B cell (primary cell): ENCODE data around the gene ITGB2. TPM values are rescaled to one million over a fixed set of nuclear protein-coding genes. Genes with fewer than 3 reads are reported as not detected.

ENCODE experiments used
- ATAC-seq: fragments of 200-7000 bp; cut with Tn5 transposase; one replicate; pipeline ENCODE4 v1.10.0; 2021; ENCODE audit warnings: low read depth, mild to moderate bottlenecking, moderate number of reproducible peaks, moderate library complexity
- CTCF ChIA-PET: fragments of 350-600 bp; sonication (Branson Sonifier 250); formaldehyde crosslinking; loops from one replicate; lab custom pipeline; 2021; ENCODE audit warnings: antibody characterized with exemption, inconsistent platforms; lab: Charles Lee
- POLR2A ChIA-PET: fragments of 350-600 bp; sonication (Branson Sonifier 250); formaldehyde crosslinking; loops from one replicate; lab custom pipeline; 2021; ENCODE audit warnings: antibody characterized with exemption; lab: Charles Lee
- DNase-seq: peaks from one replicate; pipeline ENCODE4 v3.0.0; 2013
- H2AFZ ChIP-seq: 2 replicates; pipeline ENCODE4 v1.6.1; 2012; ENCODE audit warnings: mild to moderate bottlenecking, low read depth, low read length; ENCODE audit not compliant: insufficient read depth, poor library complexity, severe bottlenecking
- H3K27ac ChIP-seq, 2 donors: 1 replicate in 1 of 2; 2 replicates in 1 of 2; pipeline ENCODE4 v1.5.1; 2012 to 2013; ENCODE audit warnings: low read length in 2 of 2, mild to moderate bottlenecking in 2 of 2, moderate library complexity in 1 of 2
- H3K27me3 ChIP-seq, 4 experiments: fragments of 200-600 bp in 1 of 4; sonication (generic) in 1 of 4; replicated peaks in 1 of 4; 1 replicate in 2 of 4; 2 replicates in 2 of 4; pipeline versions ENCODE4 v1.6.1 to v1.7.0; 2013 to 2016; ENCODE audit warnings: low read length in 3 of 4, mild to moderate bottlenecking in 2 of 4, mixed read lengths in 1 of 4, moderate library complexity in 1 of 4; ENCODE audit not compliant: insufficient read depth in 4 of 4, control insufficient read depth in 3 of 4; ENCODE audit errors: control extremely low read depth in 1 of 4
- H3K36me3 ChIP-seq, 2 experiments: replicated peaks in 1 of 2; 1 replicate in 1 of 2; 2 replicates in 1 of 2; pipeline versions ENCODE4 v1.6.1 to v1.7.1; 2013; ENCODE audit warnings: low read length in 1 of 2; ENCODE audit not compliant: insufficient read depth in 2 of 2, control insufficient read depth in 1 of 2; ENCODE audit errors: control extremely low read depth in 1 of 2, extremely low read depth in 1 of 2
- H3K4me1 ChIP-seq, 2 donors: fragments of 200-600 bp in 1 of 2; sonication (generic) in 1 of 2; 1 replicate in 1 of 2; 2 replicates in 1 of 2; pipeline versions ENCODE4 v1.5.1 to v1.6.1; 2013 to 2017; ENCODE audit warnings: low read length in 2 of 2; ENCODE audit not compliant: control insufficient read depth in 2 of 2, insufficient read depth in 2 of 2
- H3K4me2 ChIP-seq: replicated peaks from 2 replicates; pipeline ENCODE3; 2012; ENCODE audit warnings: mild to moderate bottlenecking, low read depth, low read length; ENCODE audit not compliant: poor library complexity, severe bottlenecking
- H3K4me3 ChIP-seq, 5 experiments: fragments of 200-600 bp in 1 of 5; sonication (generic) in 1 of 5; 1 replicate in 3 of 5; 2 replicates in 2 of 5; pipeline versions ENCODE4 v1.5.1 to v1.7.0; 2011 to 2016; ENCODE audit warnings: low read length in 4 of 5, mild to moderate bottlenecking in 4 of 5, low read depth in 2 of 5, control low read depth in 1 of 5, moderate library complexity in 1 of 5; ENCODE audit not compliant: insufficient read depth in 1 of 5; ENCODE audit errors: control extremely low read depth in 1 of 5, extremely low read depth in 1 of 5
- H3K79me2 ChIP-seq: fragments of 200-600 bp; sonication (generic); one replicate; pipeline ENCODE4 v1.6.0; 2016; ENCODE audit warnings: low read length; ENCODE audit not compliant: control insufficient read depth, insufficient read depth
- H3K9ac ChIP-seq: fragments of 200-600 bp; sonication (generic); 2 replicates; pipeline ENCODE4 v1.6.1; 2017; ENCODE audit warnings: mild to moderate bottlenecking, low read length, moderate library complexity
- H3K9me3 ChIP-seq, 3 donors: one replicate each; pipeline versions ENCODE4 v1.6.1 to v1.7.1; 2013; ENCODE audit warnings: low read length in 2 of 3; ENCODE audit not compliant: control insufficient read depth in 2 of 3, insufficient read depth in 1 of 3; ENCODE audit errors: control extremely low read depth in 1 of 3
- H4K20me1 ChIP-seq: 2 replicates; pipeline ENCODE4 v1.6.0; 2012; ENCODE audit warnings: mild to moderate bottlenecking, low read length; ENCODE audit not compliant: insufficient read depth, control insufficient read depth, poor library complexity, severe bottlenecking
- H3K27ac Mint-ChIP-seq: one replicate; pipeline ENCODE4 v1.8.0; 2021; ENCODE audit warnings: mixed read lengths
- H3K27me3 Mint-ChIP-seq: one replicate; pipeline ENCODE4 v1.8.0; 2021; ENCODE audit warnings: mixed read lengths
- H3K4me1 Mint-ChIP-seq: one replicate; pipeline ENCODE4 v1.8.0; 2021; ENCODE audit warnings: mixed read lengths
- H3K4me3 Mint-ChIP-seq: one replicate; pipeline ENCODE4 v1.8.0; 2021; ENCODE audit warnings: mixed read lengths
- H3K9me3 Mint-ChIP-seq: one replicate; pipeline ENCODE4 v1.8.0; 2022; ENCODE audit warnings: mixed read lengths; ENCODE audit not compliant: insufficient read depth
- CTCF ChIP-seq: fragments of 200-600 bp; IDR thresholded peaks from one replicate; pipeline ENCODE4 v1.8.0; 2022; ENCODE audit warnings: antibody characterized with exemption, mild to moderate bottlenecking
- EZH2 ChIP-seq: IDR thresholded peaks from 2 replicates; pipeline ENCODE4 v1.6.1; 2012; ENCODE audit warnings: borderline replicate concordance, low read depth, mild to moderate bottlenecking, moderate library complexity, low read length; ENCODE audit not compliant: insufficient read depth, poor library complexity, severe bottlenecking
- WGBS: methylation state at CpG from one replicate; pipeline ENCODE4 v1.1.5; 2013; ENCODE audit warnings: missing lambda C conversion rate; ENCODE audit not compliant: insufficient coverage; 5-methylcytosine and 5-hydroxymethylcytosine counted together
- intact Hi-C: fragments of 100-400 bp; cut with micrococcal nuclease; formaldehyde crosslinking; loops from one replicate; pipeline ENCODE4 v1.10.0; 2022
- polyA plus RNA-seq: library from polyadenylated mRNA; depleted of rRNA; stranded (reverse); fragments of >200 nt; gene quantifications from 2 replicates; pipeline ENCODE4 v1.2.3, GENCODE V29; 2012
- total RNA-seq, 2 donors: library from RNA; stranded (reverse); fragments of 120-200 nt in 1 of 2; gene quantifications; 1 replicate in 1 of 2; 2 replicates in 1 of 2; pipeline versions ENCODE4 v1.2.3 to v1.2.4, GENCODE V29; 2013 to 2022

Gene ITGB2
- total and polyA plus RNA-seq, 2 donors (not counting 1 experiment from before 2014, with no cell fraction given): 102 to 368 TPM

- Histone ChIP-seq H3K36me3 (peaks cover 0 to 2% of the 10 kb centered on the region in 2 experiments), H3K27ac (peak overlapping the region; percentile 80 to 93), H4K20me1 (peaks cover 36% of the 10 kb centered on the region), H3K79me2 (peaks cover 44% of the 10 kb centered on the region), H3K9me3 (peaks cover 0 to 3% (median 0%) of the 10 kb centered on the region in 3 donors), H3K4me1 (peaks cover 49 to 58% of the 10 kb centered on the region in 2 donors), H3K4me2 (peak overlapping the region; percentile 98), H3K9ac (peak overlapping the region; percentile 68), H2AFZ (peak overlapping the region; percentile 80), H3K4me3 (peak overlapping the region; percentile 73 to 92 (median 81)), H3K27me3 (no peaks in the 10 kb centered on the region)
- WGBS: under 1% methylated on average over 18 of the region's 20 CpGs
- DNase-seq (no peak), ATAC-seq (no peak)
- no peaks in the 10 kb centered on the region for H3K27me3 Mint-ChIP-seq
- ChIA-PET CTCF (interaction anchor here (1.0 to 4.6 kb wide), 9 partner anchors 20 to 418 kb away, joined by 3 to 38 read pairs (median 12); partner anchors contain the start of gene UBE2G2), POLR2A (interaction anchor here (0.6 to 2.0 kb wide), 9 partner anchors 9 to 604 kb away, joined by 3 to 25 read pairs (median 4); partner anchors contain the start of gene SUMO3)
- H3K4me3 Mint-ChIP-seq: peak overlapping the region; percentile 92
- no peaks in the 10 kb centered on the region for H3K9me3 Mint-ChIP-seq
- intact Hi-C loops: loop anchor here (1.0 to 10.0 kb wide), 5 partner anchors 19 to 859 kb away; partner anchors contain the start of genes TRAPPC10 and UBE2G2
- H3K27ac Mint-ChIP-seq: peak overlapping the region; percentile 98
- TF ChIP-seq EZH2: no peak
- peaks cover 59% of the 10 kb centered on the region for H3K4me1 Mint-ChIP-seq
These were observed 46.5 kb downstream of the ITGB2 start for GRCh38 chr21:44874240-44874496.

GRCh38 chr21:44873356-44874239 is 47.1 kb downstream of the ITGB2 start, which contains the start of gene PTTG1IP:
Gene PTTG1IP, minus strand, starts transcription at chr21:44873690. Its CDS starts 74 bp downstream, at chr21:44873616.
- Histone ChIP-seq H4K20me1 (peaks cover 42% of the 10 kb centered on the region), H3K9me3 (peaks cover 0 to 3% (median 0%) of the 10 kb centered on the region in 3 donors), H3K4me3 (peak within 1 kb of the TSS; percentile 73 to 92 (median 81)), H3K4me1 (peaks cover 50 to 56% of the 10 kb centered on the region in 2 donors), H3K4me2 (peak within 1 kb of the TSS; percentile 98), H3K79me2 (peaks cover 50% of the 10 kb centered on the region), H2AFZ (peak within 1 kb of the TSS; percentile 80), H3K27me3 (no peaks in the 10 kb centered on the region), H3K27ac (peak within 1 kb of the TSS; percentile 80 to 93), H3K9ac (peak within 1 kb of the TSS; percentile 68), H3K36me3 (peaks cover 0 to 2% of the 10 kb centered on the region in 2 experiments)
- CTCF ChIA-PET: interaction anchor here (0.8 to 4.6 kb wide), 12 partner anchors 10 to 419 kb away, joined by 3 to 38 read pairs (median 5); partner anchors contain the start of gene UBE2G2
- Mint-ChIP-seq H3K27ac (peak within 1 kb of the TSS; percentile 98), H3K4me3 (peak within 1 kb of the TSS; percentile 92), H3K27me3 (no peaks in the 10 kb centered on the region), H3K4me1 (peaks cover 60% of the 10 kb centered on the region), H3K9me3 (no peaks in the 10 kb centered on the region)
- under 1% methylated on average over 121 of the region's 123 CpGs for WGBS
- ATAC-seq (peak; percentile 83), DNase-seq (peak; percentile 99)
- POLR2A ChIA-PET: interaction anchor here (0.6 to 2.0 kb wide), 10 partner anchors 9 to 603 kb away, joined by 3 to 25 read pairs (median 4); partner anchors contain the start of gene UBE2G2
- intact Hi-C loops: loop anchor here (1.0 to 10.0 kb wide), 6 partner anchors 8 to 859 kb away; partner anchors contain the start of genes TRAPPC10 and UBE2G2
- TF ChIP-seq EZH2: no peak
- TF ChIP-seq CTCF: no peak
